Stomach (tissue), 4 donors: ENCODE measurements around the gene NUP133.
"Not testable (repeated sequence)": the region's sequence is repeated elsewhere in the genome, so short reads cannot be mapped to it uniquely, and the experiment has no call there.

ENCODE experiments used
- CTCF ChIP-seq, 7 experiments: fragments of 450-650 bp in 4 of 7; fragments of 200-600 bp in 3 of 7; sonication (generic) in 3 of 7; IDR thresholded peaks; one replicate each; pipeline ENCODE4 v1.5.1; 2016 to 2019; ENCODE audit warnings: antibody characterized with exemption in 7 of 7, control low read depth in 2 of 7, mild to moderate bottlenecking in 1 of 7
- EP300 ChIP-seq: sonication (generic); formaldehyde crosslinking; IDR thresholded peaks from one replicate; pipeline ENCODE4 v1.6.1; 2017; ENCODE audit warnings: antibody characterized with exemption

DNA sequence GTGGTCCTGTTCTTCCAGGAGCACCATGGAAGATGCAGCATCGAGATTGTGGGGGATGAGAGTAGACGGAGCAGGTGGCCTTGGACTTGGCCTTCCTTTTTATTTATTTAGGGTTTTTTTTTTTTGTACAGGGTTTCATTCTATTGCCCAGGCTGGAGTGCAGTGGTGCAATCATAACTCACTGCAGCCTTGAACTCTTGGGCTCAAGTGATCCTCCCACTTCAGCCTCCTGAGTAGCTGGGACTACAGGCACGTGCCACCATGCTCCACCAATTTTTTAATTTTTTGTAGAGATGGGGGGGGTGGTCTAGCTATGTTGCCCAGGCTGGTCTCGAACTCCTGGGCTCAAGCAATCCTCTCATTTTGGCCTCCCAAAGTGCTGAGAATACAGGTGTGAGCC is 105.8 kb downstream of the NUP133 start:
- TF ChIP-seq CTCF (IDR thresholded peaks at IDR 0.05); EP300: not testable (repeated sequence)
